Activated CD8-positive, alpha-beta memory T cell treated with anti-CD3 and anti-CD28 coated beads for 4 hours (primary cell): ENCODE measurements around the gene PRDM16.

Experiments used
- DNase-seq, 2 donors: peaks; one replicate each; pipeline ENCODE4 v3.0.0-alpha.2; 2020; ENCODE audit warnings: low read depth in 2 of 2

Gene PRDM16

GRCh38 chr1:3180915-3181314 is 111.9 kb downstream of the PRDM16 start:
- DNase-seq, result no peak

DNA sequence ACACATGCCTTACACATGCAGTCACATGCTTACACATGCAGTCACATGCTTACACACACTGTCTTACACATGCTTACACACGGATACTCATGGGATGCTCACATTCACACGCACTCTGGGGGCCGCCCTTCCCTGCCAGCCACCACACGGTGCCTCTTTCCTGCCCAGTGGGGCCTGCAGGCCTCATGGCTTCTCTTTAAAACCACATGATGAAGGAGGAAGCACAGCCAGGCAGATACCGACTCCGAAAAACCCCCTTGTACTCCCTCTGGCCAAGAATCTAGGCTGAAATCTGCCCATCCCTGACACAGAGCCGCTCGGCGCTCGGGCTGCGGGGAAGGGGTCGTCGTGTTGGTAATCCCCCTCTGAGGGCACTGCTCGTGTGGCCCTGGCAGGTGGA is 113.0 kb downstream of the PRDM16 start:
- no peak for DNase-seq

DNA sequence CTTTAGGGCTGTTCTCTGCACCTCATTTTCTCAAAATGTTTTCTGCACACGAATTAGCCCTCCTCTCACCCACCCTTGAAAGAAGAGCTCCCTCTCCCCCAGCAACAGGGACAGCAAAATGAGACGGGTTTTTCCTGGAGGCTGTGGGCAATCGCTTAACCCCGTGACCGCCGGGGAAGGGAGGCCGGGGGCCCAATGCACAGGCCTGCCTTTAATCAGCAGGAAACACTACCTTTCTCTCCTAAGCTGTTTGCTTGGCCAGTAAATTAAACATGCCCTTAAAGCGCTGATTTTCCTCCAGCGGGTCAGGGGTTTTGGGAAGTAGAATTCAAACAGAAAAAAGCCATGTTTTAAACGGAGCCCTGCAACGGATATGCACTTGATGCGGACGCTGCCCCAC is 114.4 kb downstream of the PRDM16 start:
- no peak for DNase-seq

DNA sequence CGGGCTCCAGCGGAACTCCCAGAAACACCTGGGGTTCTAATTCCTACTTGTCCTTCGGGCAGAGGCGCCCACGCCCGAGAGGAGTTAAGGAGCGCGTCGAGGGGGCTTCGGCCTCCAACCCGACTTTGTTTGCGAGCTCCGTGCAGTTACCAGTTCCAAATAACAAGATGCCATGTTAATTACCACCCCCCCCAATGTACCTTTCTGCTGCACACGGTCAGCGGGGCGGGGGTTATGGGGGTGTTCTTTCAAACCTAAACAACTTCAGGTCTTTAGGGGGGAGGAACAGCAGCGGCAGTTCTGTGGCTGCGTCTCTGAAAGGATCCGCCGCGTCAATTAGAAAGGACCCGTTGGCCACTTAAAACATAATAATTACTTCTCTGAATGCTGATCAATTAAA is 114.8 kb downstream of the PRDM16 start:
- DNase-seq, result no peak

- no peak for DNase-seq
Observed at GRCh38 chr1:3184666-3185065, 115.7 kb downstream of the PRDM16 start.

DNA sequence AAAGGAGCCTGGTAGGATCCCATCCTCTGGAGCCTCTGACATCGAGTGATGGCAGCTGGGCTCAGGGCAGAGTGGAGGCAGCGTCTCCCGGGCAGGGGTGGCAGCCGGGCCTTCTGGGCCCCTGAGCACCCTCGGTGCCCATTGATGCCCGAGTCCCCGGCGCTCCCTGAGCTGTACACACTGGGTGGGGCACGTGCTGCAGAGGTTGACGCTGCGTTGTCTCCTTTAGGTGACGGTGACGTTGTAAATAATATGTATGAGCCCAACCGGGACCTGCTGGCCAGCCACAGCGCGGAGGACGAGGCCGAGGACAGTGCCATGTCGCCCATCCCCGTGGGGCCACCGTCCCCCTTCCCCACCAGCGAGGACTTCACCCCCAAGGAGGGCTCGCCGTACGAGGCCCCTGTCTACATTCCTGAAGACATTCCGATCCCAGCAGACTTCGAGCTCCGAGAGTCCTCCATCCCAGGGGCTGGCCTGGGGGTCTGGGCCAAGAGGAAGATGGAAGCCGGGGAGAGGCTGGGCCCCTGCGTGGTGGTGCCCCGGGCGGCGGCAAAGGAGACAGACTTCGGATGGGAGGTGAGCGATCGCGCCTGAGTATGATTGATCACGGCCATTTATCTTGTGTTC is 117.0 kb downstream of the PRDM16 start:
- DNase-seq, result no peak

DNA sequence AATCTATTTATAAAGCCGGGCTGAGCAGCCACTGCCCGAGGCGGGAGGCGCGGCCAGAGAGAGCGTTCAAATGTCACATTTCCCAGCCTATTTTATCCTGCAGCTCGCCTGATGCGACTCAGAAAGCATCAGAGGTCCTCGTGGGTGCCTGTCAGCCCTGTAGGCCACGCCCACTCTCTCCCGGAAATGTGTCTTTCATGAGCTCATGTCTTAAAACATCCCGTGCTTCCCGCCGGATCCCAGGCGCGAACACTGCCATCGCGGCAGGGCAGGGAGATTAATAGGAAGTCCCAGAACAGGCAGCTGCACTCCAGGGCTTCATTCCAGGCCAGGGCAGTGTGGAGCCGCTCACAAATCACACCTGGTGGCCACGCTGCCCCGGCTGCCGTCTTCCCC is 117.5 kb downstream of the PRDM16 start:
- DNase-seq, result no peak

- no peak for DNase-seq
Observed at GRCh38 chr1:3187415-3188149, 118.6 kb downstream of the PRDM16 start.

DNA sequence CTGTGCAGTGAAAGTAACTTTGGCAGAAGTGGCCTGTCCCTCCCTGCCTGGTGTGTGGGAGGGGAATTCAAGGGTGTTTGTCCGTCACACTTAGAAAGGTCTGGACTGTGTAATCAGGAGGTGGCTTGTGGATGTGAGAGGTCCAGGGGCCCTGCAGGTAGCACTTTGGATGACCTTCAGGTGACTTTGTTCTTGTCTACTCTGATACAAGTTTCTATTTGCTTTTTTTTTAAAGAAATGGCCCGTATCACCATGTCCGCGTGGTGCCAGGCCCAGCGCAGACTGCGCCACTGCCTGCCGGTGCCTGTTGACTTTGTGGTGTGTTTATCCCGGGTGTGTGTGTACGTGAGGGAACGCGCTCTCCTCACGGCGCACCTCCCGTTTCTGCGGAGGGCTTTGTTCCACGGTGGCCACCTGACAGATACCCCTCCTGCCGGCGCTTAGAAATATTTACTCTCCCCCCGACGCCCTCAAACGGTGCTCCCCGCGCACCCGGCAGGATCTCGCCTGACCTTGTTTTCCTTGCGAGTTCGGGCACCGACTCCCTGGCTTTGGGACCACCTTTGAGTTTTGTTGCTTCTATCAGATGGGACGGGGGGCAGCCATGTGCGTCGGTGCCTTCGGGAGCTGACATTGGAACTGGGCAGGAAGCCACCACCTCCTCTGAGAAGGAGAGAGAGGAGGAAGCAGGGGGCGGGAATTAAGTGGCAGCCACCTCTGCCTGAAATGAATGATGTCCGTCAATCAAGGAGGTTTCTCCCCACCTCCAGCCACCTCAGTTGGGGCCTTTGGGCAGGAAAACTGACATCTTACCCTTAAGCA is 119.4 kb downstream of the PRDM16 start:
- DNase-seq, result no peak

GRCh38 chr1:3190256-3191041 is 121.4 kb downstream of the PRDM16 start:
- no peak for DNase-seq

DNA sequence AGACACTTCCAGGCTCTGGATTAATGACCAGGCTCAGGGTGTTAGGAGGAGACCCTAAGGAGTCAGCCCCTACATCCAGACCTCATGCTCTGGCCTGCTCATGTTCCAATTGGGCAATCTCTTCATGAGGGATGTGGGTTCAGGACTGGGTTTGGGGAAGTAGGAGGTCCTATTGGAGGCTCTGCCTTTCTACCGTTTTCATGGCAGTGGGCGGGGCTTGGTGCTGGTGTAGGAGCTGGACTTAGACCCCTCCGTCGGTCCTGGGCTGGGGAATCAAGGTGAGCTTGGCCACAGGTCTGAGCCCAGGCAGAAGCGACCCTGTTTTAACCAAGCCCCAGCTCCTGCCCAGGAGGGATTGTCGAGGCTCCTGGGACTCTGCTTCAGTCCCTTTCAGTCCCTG is 123.4 kb downstream of the PRDM16 start:
- no peak for DNase-seq

- DNase-seq, result no peak
Observed at GRCh38 chr1:3192825-3193224, 123.8 kb downstream of the PRDM16 start.

DNA sequence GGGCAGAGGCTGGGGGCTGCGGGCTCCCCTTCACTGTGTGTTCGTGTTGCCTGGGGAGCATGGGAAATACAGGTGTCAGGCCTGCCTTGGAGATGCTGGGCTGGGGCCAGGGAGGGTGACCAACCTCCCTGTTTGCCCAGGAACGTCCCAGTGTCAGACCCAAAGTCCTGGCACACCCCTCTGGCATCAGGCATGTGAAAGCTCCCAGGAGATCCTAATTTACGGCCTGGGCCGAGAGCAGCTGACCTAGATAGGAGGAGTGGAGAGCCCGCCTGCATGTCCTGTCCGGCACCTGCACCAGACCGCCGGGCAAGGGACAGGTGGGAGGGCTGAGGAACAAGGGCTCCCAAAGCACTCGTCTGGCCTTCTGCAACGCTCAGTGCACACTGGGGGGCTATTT is 124.8 kb downstream of the PRDM16 start:
- DNase-seq, result no peak

- no peak for DNase-seq
Observed at GRCh38 chr1:3194760-3195479, 125.9 kb downstream of the PRDM16 start.

DNA sequence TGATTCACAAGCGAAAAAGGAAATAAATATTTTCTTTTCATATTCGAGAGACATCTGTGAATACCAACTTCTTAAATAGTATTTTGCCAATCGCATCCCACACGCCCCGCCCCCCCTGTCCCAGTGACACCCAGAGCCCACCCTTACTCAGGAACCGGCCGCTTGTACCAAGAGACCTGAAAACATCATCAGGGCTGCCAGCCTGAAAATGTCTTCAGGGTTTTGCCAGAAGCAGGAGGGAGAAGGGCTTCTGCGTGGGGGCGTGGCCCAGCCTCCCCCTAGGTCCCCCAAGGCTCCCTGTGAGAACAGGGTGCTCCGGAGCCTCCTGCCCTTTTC is 126.4 kb downstream of the PRDM16 start:
- DNase-seq, result no peak

DNA sequence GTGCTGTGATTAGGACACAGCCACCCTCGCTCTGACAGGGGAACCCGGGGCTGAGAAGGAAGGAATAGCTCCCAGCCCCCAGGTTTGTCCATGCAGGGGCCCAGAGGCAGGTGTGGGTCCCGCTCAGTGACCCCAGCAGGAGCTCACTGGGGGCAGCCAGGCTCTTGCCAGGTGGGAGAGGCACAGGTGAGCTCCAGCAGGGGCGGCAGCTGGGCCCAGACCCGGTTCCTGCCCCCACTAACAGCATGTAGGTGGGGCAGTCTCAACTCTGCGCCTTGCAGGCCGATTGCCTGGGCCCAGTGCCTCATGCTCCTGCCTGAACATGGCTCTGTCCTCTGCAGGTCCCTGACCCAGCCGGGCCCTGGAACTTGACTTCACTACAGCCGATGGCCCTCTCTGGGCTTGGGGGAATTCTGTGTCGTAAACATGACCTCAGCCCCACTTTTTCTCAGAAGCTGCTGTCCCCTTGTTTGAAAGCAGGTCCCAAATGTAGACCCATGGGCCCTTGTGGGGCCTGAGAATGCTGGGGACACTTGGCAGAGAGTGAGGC is 127.0 kb downstream of the PRDM16 start:
- DNase-seq, result no peak

DNA sequence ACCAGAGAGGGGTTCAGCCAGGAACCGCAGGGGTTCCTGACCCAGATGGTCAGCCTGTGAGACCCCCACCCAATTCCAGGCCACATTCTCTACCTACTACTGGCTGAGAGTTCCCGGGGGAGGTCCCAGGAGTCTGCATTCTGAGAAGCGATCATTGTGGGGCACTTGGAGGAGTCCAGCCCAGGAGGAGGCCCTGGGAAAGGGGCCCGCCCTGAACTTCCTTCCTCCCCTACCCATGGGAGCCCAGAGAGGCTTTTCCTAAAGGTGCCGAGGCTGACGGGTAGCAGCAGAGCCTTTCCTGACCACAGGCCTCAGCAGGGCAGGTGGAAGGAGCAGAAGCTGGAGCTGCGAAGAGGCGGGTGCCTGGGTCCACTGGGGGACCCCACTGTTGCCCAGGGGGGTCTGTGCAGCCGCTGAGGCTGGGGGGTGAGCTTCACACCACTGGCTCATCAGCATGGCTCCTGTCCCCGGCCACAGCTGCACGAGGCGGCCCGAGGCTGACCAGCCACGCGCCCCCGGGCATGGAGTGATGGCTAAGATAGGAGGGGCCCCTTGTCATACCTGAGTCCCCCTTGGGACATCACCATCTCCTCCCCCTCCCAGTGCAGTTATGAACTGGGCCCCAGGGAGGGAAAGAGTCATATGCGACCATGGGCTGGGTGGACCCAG is 127.7 kb downstream of the PRDM16 start:
- DNase-seq, result no peak

DNA sequence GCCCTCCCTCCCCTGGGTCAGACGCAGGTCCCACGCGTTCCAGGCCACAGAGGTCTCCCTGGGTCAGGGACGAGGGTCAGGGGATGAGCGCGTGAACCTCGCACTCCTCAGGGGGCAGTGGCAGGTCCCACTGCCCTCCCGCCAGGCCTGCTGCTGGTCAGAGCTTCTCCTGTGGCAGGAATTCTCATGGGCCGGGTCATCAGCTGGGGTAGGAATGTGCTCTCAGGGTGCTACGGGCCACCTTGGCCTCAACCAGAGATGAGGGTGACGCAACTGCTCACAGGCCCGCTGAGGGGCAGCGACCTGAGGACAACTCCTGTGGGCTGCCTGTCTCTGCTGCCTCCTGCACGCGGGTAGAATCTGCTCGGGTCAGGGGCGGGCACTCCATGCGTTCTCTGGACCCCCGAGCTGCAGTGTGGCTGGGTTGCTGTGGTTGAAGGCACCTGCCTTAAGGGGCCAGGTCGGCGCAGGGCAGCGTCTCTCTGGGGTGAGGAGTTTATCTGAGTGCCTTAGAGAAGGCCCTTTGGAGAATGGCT is 128.8 kb downstream of the PRDM16 start:
- DNase-seq, result no peak

GRCh38 chr1:3198371-3199271 is 129.6 kb downstream of the PRDM16 start:
- no peak for DNase-seq
